Measurements from ENCODE around the gene FEZF2. TPM values are rescaled to one million over a fixed set of nuclear protein-coding genes. Genes with fewer than 3 reads are reported as not detected.

FEZF2 gene
- polyA plus RNA-seq (2013, experiment 1 of 2; ENCODE audit: insufficient read length) = not detected
- polyA plus RNA-seq (2013, experiment 2 of 2; ENCODE audit: insufficient read length) = not detected

- no peak for DNase-seq
These were observed at the start of gene FEZF2 for GRCh38 chr3:62373215-62373614. FEZF2 (minus strand) TSS chr3:62373550; CDS start chr3:62372868, 682 bp downstream.

GRCh38 chr3:62421207-62421606, 47.9 kb upstream of the FEZF2 start:
- DNase-seq = no peak

DNA sequence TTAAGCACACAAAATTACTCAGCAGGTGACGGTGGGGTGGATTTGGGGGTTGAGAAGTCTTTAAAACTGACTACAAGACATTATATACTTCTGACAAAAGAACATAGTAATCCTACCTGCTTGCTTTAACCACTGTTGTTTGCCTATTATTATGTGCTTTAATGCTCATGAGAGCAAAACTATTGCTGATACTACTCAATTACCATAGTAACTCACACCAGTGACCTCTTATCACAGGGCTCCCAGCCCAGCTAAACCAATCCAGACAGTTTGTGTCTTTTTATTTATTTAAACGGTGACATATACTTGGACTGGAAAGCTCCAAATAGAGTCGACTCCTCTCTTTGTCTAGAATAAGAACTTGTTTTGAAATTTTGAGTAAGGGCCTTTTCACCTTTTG, 42.8 kb upstream of the FEZF2 start:
- DNase-seq = no peak

GRCh38 chr3:62415312-62415801, 42.0 kb upstream of the FEZF2 start:
- DNase-seq = peak; percentile 1

DNA sequence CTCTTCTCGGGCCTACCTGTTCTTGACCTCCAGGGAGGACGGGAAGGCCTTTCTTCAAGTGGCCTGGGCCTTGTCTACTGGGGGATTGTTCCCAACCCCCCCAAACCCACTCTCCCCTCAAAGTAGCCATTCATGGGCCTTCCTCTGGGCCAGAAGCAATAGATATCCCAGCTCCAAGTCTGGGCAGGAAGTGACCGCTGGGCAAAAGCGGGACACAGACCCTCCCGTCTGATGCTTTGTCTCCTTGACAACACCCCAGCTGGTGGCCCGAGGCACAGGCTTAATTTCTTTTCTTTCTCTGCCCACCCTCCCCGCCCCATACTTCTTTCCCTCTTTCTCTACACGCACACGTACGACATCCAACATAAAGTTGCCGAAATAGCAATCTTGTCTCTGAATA, 41.4 kb upstream of the FEZF2 start:
- DNase-seq = no peak

GRCh38 chr3:62413687-62414086, 40.3 kb upstream of the FEZF2 start:
- no peak for DNase-seq

GRCh38 chr3:62406945-62407344, 33.6 kb upstream of the FEZF2 start:
- no peak for DNase-seq

DNA sequence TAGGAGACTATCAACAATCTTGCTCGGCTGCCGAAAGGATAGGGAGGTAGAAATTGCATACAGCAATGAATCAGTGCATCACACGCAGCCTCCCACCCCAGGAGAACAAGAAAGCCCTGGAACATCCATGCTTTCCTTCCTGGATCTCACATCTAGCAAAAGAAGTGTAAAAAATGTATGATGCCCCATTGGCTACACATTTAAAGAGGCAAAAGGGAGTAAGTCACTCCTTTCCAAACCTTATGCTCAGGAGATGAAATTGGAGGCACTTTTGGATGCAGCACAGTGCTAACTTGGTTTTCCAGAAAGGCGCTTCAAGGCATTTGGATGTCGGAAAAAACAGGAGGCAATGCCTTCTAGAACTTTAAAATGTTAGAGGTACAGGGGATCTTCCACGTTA, 32.2 kb upstream of the FEZF2 start:
- no peak for DNase-seq

DNA sequence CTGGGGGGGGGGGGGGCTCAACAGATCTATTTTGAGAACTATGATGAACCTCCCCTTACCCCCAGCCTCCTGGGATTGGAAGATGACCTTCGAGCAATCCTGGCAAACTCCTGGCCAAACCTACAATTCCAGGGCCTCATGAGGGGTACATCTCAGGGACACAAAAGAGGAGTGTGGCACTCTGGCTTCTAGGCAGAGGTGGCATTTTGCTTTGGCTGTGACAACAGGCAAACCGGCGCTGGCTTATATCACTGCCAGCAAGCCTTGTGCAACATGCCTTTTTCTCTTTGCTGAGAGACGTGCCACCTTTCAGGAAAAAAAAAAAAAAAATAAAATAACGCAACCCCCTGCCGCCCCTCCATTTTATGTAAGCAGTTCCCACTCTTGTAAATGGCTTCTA, 31.8 kb upstream of the FEZF2 start:
- DNase-seq = no peak

GRCh38 chr3:62404321-62404720, 31.0 kb upstream of the FEZF2 start:
- DNase-seq = no peak

DNA sequence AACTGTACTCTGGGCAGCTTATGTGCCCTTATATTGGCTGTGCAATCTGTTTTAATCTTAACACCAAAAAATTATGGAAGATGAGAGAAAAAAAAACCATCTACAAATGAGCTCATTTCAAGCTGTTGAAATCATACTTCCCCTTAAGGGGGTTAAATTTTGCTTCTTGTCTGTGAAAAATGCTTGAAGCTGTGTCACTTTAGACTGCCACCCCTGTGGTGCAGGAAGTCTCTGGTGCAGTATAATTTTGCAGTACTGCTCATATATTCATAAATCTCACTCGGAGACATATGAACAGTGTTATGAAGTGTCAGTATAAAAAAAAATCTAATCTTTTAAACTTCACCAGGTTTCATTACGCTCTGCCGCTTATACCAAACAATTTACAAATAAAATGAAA, 30.4 kb upstream of the FEZF2 start:
- no peak for DNase-seq

GRCh38 chr3:62392626-62393292, 19.4 kb upstream of the FEZF2 start:
- DNase-seq = no peak

DNA sequence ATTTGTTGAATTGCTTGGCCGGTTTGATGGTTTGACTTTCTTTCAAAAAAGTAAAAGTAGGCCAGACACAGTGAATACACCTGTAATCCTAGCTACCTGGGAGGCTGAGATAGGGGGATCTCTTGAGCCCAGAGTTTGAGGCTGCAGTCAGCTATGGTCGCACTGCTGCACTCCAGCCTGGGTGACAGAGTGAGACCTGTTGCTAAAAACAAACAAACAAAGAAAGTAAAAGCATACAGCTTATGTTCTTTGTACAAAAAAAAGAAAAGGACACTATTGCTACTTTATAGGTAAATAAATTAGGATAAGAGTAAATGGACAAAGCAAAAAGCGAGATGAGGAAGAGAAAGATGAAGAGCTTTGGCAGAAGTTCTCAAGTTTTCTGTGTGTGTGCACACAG, 13.9 kb upstream of the FEZF2 start:
- DNase-seq = no peak

DNA sequence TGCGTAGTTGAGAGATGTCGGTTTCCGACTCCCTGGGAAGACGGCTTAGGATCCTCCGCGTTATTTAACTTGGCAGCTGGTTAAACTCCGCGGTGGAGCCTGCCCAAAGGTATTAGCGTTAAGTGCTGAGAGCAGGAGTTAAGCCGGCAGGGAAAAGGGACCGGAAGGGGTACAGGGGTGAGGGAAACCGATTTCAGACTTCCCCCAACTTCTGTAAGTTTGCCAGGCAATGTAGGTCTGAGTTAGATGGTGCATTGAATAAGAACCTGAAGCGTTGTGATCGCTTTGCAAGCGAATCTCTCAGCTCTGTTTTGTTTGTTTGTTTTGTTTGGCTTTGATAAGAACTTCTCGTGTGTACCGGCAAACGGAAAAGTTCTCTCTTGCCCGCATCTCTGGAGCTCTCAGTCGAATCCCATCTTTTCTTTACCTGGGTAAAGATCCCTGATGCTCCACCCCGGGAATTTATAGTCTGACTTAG, 6.0 kb upstream of the FEZF2 start:
- DNase-seq = no peak

- no peak for DNase-seq
These were observed 5.6 kb upstream of the FEZF2 start for GRCh38 chr3:62378921-62379320.

DNA sequence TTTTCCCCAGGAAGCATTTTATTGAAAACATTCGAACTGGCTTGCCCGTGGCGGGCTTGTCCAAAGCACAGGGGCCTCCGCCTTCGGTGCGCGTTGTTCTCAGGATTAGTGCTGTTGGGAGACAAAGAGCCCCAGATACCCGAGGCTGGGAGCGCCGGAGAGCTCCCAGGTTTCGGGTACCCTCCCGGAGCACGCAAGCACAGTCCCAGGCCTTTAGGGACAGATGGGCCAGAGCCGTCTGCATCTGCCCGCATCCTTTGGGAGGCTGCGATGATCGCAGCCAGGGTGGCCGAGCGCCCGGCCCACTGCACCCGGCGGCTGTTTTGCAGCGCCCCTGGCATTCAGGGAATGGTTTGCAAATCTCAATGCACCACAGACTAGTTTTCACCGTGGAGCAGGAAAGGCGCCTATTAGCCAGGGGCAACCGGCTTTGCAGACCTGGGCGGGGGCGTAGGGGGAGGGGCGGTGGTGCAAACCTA, 5.0 kb upstream of the FEZF2 start:
- DNase-seq = no peak

DNA sequence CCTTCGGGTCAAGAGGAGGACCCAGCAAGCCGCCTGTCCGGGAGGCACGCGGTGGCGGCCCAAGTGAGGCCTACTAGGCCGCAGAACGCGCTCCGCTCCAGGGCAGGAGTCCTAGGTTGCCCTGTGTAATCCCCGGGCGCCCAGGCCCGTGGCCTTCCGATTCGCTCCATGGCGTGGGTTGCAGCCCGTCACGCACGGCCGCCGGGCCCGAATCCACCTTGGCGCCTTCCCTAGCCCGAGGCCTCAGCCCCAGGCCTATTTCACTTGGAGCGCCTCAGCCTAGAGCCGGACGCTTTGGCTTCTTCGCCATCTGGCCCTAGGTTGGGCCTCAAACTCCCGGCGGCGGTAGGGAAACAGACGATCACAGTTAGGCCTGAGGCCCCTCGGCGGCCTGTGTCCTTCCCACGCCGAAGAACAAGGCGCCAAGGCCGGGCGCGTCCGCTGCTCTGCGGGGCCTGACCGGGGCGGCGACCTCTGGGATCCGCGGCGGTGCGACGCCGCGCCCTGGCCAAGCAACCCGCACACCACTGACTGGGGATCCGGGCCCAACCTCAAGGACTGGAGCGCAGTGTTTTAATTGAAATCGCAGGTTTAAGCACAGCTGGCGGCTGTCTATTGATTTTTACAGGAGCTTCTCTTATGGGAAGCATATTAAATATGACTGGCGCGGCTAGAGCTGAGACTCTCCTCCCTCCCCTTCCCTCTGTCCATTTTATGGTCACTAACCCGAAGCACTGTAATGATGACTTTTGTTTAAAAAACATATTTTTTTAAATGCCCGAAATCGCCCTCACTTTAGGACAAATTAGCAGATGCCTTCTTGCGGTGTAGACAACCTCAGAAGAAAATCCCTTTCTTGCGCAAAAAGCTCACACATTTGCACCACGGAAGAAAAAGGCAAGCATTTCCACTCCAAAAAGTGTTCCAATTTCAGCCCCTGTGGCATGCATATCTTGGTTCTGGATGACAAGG, 3.8 kb upstream of the FEZF2 start:
- no peak for DNase-seq

- DNase-seq = no peak
These were observed 3.0 kb upstream of the FEZF2 start for GRCh38 chr3:62376454-62376720.

DNA sequence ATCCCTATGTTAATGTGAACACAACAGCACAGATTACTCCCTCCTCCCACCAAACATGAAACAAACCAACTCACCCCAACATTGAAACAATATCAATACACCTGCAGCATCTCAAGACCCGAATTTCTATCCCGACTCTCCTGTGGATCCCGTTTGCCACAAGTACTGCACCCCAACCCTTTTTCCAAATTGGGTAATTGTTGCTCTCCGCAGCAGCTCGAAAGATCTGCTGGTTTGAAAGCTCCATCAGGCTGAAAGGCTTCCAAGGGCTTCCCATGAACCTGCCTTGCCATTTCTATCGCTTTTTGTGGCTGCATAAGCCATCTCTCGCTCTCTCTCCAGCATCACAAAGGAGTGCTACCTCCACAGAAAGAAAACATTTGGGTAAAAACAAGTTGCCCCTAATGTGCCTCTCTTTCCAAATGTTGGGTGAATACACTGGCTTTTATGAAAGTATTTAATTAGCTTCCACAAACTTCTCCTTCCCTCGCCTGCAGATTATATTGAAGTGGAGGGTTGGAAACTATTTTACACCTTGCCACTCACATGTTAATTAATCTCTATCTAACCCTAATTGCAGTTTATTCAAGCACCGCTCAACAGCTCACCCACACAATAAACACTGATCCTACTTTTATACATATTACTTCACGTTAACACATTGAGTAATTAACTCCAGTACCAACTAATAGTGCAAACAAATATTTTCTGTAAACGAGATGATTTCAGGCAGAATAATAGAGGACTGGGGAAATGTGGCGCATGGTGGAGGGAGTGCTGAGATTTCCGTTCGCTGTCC, 2.5 kb upstream of the FEZF2 start:
- no peak for DNase-seq

- DNase-seq = no peak
These were observed 1.2 kb upstream of the FEZF2 start for GRCh38 chr3:62374341-62375218.

DNA sequence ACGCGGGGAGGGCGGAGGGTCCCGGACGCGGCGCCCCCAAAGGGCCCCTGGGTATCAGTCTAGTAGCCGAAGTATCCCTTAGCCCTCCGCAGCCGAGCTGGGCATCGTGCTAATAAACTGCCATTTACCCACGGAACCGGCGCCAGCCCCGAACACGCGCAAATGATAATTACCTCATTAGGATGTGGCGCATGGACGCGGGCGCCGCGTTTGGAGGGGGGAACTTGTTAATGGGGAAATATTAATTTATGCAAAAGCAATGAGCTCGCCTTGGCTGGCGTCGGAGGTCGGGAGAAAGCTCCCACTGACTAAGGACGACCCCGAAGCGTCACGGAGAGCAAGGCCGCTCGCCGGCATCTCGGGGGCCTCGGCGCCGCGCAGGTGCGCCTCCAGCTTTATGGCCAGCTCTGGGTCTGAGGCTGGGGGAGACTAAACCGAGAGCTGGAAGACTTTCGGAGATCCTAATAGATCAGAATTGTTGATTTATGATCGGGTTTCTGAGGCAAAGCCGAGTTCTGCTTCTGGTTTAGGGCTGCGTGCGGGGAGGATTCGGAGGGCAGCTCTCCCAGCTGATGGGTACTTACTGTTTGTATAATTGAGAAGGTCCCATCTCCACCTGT, 474 bp upstream of the FEZF2 start:
- no peak for DNase-seq
